ENCODE data around the gene CD302.
"Not testable (repeated sequence)": the region's sequence is repeated elsewhere in the genome, so short reads cannot be mapped to it uniquely, and the experiment has no call there.

CD302 gene, protein sequence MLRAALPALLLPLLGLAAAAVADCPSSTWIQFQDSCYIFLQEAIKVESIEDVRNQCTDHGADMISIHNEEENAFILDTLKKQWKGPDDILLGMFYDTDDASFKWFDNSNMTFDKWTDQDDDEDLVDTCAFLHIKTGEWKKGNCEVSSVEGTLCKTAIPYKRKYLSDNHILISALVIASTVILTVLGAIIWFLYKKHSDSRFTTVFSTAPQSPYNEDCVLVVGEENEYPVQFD

DNA sequence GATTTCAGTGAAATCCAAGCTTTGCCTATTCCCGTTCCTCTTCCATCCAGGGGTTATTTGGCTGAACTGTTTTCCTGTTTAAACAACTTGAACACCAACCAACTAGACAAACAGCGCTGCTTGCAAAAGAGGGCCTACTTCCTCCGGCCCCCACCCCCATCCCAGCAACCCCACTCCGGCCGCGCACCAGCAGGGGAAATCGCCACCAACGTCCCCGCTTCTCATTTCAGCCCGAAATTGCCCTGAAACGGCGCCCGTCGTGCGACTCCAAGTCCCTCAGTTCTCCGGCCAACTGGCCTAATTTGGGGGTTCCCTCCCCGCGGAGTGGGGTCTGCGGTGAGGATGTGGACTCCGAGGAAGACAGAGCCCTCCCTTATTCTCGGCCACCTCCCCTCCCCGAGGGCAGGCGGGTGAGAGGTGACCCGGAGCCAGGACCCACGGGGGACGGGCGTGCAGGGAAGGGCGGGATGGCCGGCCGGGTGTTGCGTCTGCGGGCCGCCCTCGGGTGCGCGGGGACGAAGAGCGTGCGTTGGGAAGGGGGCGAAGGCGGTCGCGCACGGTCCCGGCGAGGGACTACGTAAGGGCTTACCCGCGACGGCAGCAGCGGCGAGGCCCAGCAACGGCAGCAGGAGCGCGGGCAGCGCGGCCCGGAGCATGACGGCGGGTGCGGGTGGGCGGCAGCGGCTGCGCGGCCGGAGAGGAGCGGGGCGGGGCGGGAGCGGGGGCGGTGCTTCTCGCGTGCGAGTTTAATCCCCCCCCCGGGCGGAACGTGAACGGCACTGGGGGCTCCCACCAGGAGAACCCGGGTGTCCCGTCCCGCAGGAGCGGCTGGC lies at the start of gene CD302:
CD302 (minus strand) TSS at position 666 of the 833 bp plus-strand sequence; CDS start at position 656, 10 bp downstream.
- no peak for DNase-seq (ENCODE audit: extremely low read depth, low read depth)
- TF ChIP-seq, protein P1, sequence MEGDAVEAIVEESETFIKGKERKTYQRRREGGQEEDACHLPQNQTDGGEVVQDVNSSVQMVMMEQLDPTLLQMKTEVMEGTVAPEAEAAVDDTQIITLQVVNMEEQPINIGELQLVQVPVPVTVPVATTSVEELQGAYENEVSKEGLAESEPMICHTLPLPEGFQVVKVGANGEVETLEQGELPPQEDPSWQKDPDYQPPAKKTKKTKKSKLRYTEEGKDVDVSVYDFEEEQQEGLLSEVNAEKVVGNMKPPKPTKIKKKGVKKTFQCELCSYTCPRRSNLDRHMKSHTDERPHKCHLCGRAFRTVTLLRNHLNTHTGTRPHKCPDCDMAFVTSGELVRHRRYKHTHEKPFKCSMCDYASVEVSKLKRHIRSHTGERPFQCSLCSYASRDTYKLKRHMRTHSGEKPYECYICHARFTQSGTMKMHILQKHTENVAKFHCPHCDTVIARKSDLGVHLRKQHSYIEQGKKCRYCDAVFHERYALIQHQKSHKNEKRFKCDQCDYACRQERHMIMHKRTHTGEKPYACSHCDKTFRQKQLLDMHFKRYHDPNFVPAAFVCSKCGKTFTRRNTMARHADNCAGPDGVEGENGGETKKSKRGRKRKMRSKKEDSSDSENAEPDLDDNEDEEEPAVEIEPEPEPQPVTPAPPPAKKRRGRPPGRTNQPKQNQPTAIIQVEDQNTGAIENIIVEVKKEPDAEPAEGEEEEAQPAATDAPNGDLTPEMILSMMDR (IDR thresholded peaks at IDR 0.05; ENCODE audit: low read depth, low read length) = no peak

DNA sequence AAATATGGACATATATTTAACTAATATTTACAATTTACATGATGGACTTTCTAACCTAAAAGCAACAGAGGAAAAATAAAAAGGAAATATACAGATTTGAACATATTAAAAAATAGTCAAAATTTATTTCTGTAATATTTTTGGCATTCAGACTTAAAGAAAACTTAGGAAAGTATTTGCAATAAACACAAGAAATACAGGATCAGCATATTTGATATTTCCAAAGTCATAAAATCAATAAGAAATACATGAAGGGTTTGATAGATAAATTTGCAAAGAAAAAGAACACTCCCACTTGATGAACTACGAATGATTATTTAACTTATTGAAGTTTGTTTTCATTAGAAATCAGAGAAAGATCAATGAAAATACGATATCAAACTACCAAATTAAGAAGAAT lies 48.6 kb upstream of the CD302 start:
- TF ChIP-seq, protein P1 (IDR thresholded peaks at IDR 0.05; ENCODE audit: low read depth, low read length) = no peak
- DNase-seq (ENCODE audit: extremely low read depth, low read depth) = no peak

DNA sequence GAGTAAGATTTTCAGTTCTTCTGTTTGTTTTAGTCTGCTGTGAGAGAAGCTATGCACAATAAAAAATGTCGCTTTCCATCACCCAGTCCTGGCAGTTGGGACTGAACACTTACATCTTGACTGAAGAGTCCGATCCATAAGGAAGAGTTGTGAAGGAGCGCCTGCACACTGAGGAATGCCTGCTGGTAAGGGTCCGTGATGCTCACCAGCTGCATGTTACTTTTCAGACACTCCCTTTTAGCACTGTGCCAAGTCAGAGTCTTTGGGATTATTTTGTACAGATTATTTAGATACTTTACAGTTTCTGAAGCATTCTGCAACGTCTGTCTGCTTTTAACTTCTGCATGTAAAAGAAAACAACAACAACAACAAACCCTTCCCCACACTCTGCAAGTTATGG lies 42.6 kb upstream of the CD302 start:
- no peak for DNase-seq (ENCODE audit: extremely low read depth, low read depth)
- TF ChIP-seq, protein P1 (IDR thresholded peaks at IDR 0.05; ENCODE audit: low read depth, low read length) = no peak

DNA sequence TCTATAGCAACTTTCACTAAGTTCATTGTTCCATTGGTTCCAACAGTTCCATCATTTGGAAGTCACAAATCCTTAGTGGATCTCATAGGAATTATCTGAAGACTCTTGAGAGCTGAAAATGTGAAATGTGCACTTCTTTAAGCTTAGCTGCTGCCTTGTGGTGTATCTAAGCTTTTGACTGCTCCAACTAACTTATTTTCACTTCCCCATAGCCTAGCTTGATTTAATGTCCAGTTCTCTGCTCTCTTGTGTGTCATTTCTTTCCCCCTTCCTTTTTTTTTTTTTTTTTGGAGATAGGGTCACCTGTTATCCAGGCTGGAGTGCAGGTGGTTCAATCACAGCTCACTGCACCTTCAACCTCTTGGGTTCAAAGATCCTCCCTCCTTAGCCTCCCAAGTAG lies 34.9 kb upstream of the CD302 start:
- TF ChIP-seq, protein P1 (IDR thresholded peaks at IDR 0.05; ENCODE audit: low read depth, low read length) = no peak
- no peak for DNase-seq (ENCODE audit: extremely low read depth, low read depth)

DNA sequence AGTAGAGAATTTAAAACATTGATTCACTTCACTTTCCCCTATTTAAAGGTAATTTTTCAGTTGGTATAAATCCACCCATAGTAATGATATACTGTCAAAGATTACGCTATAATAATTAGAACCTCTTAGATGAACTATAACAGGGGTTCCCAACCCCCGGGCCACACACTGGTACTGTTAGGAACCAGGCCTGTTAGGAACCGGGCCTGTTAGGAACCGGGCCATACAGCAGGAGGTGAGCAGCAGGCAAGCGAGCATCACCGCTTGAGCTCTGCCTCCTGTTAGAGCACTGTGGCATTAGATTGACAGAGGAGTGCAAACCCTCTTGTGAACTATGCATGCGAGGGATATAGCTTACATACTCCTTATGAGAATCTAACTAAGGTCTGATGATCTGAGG lies 34.0 kb upstream of the CD302 start:
- TF ChIP-seq, protein P1 (IDR thresholded peaks at IDR 0.05; ENCODE audit: low read depth, low read length) = no peak
- no peak for DNase-seq (ENCODE audit: extremely low read depth, low read depth)

DNA sequence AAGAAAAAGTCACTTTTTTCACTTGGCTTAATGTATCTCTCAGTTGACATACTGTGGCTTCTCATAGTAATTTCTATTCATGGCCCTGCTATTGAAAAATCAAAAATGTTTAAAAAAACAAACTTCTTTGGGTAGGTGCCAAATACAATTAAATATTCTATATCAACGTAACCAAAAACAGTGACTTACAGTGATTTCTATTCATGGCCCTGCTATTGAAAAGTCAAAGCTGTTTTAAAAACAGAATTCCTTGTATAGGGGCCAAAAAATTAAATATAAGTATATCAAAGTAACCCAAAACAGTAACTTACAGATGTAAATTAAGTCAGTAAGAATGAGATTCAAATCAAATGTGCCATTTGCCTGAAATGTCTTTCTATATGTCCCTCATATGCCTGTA lies 31.4 kb upstream of the CD302 start:
- TF ChIP-seq, protein P1 (IDR thresholded peaks at IDR 0.05; ENCODE audit: low read depth, low read length) = no peak
- no peak for DNase-seq (ENCODE audit: extremely low read depth, low read depth)

DNA sequence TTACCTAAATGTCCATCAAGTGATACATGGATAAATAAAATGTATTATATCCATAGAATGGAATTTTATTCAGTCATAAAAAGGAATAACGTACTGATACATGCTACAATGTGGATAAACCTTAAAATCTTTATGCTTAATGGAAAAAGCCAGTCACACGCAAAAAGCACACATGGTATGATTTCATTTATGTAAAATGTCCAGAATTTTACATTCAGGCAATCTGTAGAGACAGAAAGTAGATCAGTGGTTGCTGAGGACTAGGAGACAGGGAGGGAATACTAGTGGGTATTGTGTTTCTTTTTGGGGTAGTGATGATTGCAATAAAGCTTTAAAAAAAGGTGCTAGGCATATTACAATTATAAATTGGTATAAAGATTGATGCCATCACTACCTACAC lies 30.7 kb upstream of the CD302 start:
- no peak for DNase-seq (ENCODE audit: extremely low read depth, low read depth)
- TF ChIP-seq, protein P1 (IDR thresholded peaks at IDR 0.05; ENCODE audit: low read depth, low read length) = no peak

DNA sequence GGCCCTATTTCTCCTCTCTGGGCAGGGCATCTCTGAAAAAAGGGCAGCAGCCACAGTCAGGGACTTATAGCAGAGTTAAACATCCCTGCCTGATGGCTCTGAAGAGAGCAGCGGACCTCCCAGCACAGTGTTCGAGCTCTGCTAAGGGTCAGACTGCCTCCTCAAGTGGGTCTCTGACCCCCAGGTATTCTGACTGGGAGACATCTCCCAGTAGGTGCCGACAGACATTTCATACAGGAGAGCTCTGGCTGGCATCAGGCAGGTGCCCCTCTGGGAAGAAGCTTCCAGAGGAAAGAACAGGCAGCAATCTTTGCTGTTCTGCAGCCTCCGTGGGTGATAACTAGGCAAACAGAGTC lies 24.4 kb upstream of the CD302 start:
- DNase-seq (ENCODE audit: extremely low read depth, low read depth) = not testable (repeated sequence)

DNA sequence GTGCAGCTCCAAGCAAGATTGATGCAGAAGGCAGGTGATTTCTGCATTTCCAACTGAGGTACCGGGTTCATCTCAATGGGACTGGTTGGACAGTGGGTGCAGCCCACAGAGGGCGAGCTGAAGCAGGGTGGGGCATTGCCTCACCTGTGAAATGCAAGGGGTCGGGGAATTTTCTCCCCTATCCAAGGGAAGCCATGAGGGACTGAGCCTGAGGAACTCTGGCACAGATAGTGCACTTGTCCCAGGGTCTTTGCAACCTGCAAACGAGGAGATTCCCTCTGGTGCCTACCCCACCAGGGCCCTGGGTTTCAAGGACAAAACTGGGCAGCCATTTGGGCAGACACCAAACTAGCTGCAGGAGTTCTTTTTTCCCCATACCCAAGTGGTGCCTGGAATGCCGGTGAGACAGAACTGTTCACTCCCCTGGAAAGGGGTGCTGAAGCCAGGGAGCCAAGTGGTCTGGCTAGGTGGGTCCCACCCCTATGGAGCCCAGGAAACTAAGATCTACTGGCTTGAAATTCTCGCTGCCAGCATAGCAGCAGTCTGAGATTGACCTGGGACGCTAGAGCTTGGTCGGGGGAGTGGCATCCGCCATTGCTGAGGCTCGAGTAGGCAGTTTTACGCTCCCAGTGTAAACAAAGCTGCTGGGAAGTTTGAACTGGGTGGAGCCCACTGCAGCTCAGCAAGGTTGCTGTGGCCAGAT lies 23.9 kb upstream of the CD302 start:
- DNase-seq (ENCODE audit: extremely low read depth, low read depth) = not testable (repeated sequence)

Measured in AG09319 (cell line).